ENCODE results near the gene MMP25. TPM values are rescaled to one million over a fixed set of nuclear protein-coding genes. Genes with fewer than 3 reads are reported as not detected.

Gene MMP25
- total RNA-seq, 3 donors from 2014 or later (not counting 1 experiment from before 2014, with no cell fraction given), result 2.0 to 62.2 (median 5.6) TPM

DNA sequence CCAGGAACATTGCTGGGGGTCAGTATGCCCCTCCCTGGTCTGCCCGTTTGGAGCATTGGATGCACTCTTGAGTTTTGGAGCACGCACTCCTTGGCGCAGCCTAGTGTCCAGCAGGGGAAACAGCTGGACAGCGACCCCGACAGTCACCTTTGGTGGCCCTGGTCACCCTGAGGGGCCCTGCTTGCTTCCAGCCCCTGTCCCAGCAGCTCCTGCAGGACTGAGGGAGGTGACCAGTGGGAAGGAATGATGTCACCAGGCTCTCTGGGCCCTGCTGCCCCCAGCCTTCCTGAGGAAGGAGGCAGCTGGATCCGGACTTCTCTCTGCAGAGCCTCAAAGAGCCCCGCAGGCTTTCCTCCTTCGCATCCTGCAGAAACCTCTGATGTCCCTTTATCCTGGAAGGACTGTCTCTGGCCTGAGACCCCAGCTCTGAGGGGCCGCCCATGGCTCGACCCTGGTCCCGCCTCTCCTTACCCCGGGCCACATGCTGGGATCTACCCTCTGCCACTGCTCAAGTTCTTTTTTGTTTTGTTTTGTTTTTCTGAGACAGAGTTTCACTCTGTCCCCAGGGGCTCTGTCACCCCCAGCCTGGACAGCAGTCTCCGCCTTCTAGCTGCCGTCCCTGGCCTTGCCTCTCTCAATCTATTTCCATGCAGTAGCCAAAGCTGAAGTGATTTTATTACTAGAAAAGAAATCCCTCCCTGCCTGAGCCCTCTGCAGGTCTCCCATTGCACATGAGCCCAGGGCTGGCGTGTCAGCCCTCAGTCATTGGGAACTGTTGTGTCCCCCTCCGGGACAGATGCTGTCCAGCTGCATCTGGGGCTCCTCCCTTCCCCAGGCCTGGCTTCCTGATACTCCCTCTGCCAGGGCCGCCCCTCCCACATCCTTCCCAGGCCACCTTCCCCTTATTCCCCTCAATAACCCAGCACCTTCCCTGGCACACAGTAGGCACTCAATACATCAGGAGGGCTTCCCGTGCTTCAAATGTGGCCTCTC is 41.2 kb downstream of the MMP25 start:
- no peaks in the 10 kb centered on the region for H3K36me3 Mint-ChIP-seq
- H3K27ac Mint-ChIP-seq, result peak overlapping the region; percentile 65 to 88
- Histone ChIP-seq H3K4me3 (ENCODE audit: low read length) (peak overlapping the region; percentile 19), H3K27me3 (ENCODE audit: control insufficient read depth, insufficient read depth, low read length) (no peaks in the 10 kb centered on the region), H3K27ac (ENCODE audit: low read length) (peak overlapping the region; percentile 58), H3K36me3 (ENCODE audit: control insufficient read depth, insufficient read depth, low read length) (no peaks in the 10 kb centered on the region), H3K4me1 (ENCODE audit: control insufficient read depth, insufficient read depth, low read length) (peaks cover 47% of the 10 kb centered on the region), H3K9me3 (ENCODE audit: control insufficient read depth, insufficient read depth, low read length) (no peaks in the 10 kb centered on the region)
- ATAC-seq (peak; percentile 41 to 53 (median 46)), DNase-seq (no peak)
- WGBS (ENCODE audit: insufficient coverage), result 68% methylated on average over 18 of the region's 18 CpGs
- H3K4me3 Mint-ChIP-seq, result peak overlapping the region; percentile 77
- TF ChIP-seq, protein P1, sequence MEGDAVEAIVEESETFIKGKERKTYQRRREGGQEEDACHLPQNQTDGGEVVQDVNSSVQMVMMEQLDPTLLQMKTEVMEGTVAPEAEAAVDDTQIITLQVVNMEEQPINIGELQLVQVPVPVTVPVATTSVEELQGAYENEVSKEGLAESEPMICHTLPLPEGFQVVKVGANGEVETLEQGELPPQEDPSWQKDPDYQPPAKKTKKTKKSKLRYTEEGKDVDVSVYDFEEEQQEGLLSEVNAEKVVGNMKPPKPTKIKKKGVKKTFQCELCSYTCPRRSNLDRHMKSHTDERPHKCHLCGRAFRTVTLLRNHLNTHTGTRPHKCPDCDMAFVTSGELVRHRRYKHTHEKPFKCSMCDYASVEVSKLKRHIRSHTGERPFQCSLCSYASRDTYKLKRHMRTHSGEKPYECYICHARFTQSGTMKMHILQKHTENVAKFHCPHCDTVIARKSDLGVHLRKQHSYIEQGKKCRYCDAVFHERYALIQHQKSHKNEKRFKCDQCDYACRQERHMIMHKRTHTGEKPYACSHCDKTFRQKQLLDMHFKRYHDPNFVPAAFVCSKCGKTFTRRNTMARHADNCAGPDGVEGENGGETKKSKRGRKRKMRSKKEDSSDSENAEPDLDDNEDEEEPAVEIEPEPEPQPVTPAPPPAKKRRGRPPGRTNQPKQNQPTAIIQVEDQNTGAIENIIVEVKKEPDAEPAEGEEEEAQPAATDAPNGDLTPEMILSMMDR (IDR thresholded peaks at IDR 0.05), result no peak
- H3K9me3 Mint-ChIP-seq, result no peaks in the 10 kb centered on the region
- H3K4me1 Mint-ChIP-seq, result peaks cover 37 to 53% of the 10 kb centered on the region in 2 donors
- no peaks in the 10 kb centered on the region for H3K27me3 Mint-ChIP-seq (ENCODE audit: low read depth in 2 of 2)
- intact Hi-C loops (cut with micrococcal nuclease), result no loop called here

DNA sequence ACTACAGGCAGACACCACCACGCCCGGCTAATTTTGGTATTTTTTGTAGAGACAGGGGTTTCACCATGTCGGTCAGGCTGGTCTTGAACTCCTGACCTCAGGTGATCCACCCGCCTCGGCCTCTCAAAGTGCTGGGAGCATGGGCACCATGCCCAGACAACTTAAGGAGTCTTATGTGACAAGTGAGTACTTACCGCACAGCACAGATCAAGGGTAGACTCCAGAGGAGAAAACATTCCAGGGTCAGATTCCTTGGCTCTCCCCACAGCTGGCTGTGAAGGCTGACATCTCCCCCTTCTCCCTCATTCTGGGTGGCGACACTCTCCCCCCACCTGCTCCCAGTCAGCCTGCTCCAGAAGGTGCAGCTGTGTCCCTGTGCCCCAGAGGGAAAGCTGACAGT is 42.1 kb downstream of the MMP25 start:
- no peaks in the 10 kb centered on the region for H3K27me3 Mint-ChIP-seq (ENCODE audit: low read depth in 2 of 2)
- ATAC-seq, result no peak
- TF ChIP-seq, protein P1 (IDR thresholded peaks at IDR 0.05), result no peak
- peak overlapping the region; percentile 65 to 88 for H3K27ac Mint-ChIP-seq
- DNase-seq, result no peak
- no peaks in the 10 kb centered on the region for H3K9me3 Mint-ChIP-seq
- H3K9me3 ChIP-seq (ENCODE audit: control insufficient read depth, insufficient read depth, low read length), result no peaks in the 10 kb centered on the region
- no peak overlapping the region for H3K4me3 ChIP-seq (ENCODE audit: low read length)
- H3K36me3 Mint-ChIP-seq, result no peaks in the 10 kb centered on the region
- intact Hi-C loops (cut with micrococcal nuclease), result no loop called here
- H3K4me3 Mint-ChIP-seq, result peak overlapping the region; percentile 60
- peaks cover 37 to 46% of the 10 kb centered on the region in 2 donors for H3K4me1 Mint-ChIP-seq
- H3K27me3 ChIP-seq (ENCODE audit: control insufficient read depth, insufficient read depth, low read length), result no peaks in the 10 kb centered on the region
- peaks cover 41% of the 10 kb centered on the region for H3K4me1 ChIP-seq (ENCODE audit: control insufficient read depth, insufficient read depth, low read length)
- H3K36me3 ChIP-seq (ENCODE audit: control insufficient read depth, insufficient read depth, low read length), result no peaks in the 10 kb centered on the region
- 93% methylated on average over 7 of the region's 7 CpGs for WGBS (ENCODE audit: insufficient coverage)
- H3K27ac ChIP-seq (ENCODE audit: low read length), result no peak overlapping the region

DNA sequence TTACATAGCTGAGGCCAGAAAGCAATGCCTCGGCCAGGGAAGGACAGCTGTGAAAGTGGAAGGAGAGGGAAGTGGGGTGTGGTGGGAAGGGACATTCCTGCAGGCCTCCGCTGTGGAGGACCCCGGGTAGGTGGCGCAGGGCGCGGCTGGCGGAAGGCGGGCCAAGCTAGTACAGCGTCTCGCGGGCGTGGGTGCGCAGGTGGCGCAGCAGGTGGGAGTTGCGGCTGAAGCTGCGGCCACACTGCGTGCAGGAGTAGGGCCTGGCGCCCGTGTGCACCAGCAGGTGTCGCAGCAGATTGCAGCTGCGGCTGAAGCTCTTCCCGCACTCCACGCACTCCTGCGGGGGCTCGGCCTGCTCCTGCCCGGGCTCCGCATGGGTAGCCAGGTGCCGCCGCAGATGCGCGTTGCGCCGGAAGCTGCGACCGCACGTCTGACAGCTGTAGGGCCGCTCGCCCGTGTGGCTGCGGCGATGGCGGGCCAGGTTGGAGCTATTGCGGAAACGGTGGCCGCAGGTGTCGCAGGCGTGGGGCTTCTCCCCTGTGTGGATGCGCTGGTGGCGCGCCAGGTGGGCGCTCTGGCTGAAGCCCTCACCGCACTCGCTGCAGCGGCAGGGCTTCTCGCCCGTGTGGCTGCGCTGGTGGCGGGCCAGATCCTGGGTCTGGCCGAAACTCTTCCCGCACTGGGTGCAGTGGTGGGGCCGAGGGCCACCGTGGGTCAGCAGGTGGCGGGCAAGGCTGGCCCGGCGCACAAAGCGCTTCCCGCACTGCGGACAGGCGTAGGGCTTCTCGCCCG is 42.8 kb downstream of the MMP25 start:
- peaks cover 37 to 42% of the 10 kb centered on the region in 2 donors for H3K4me1 Mint-ChIP-seq
- intact Hi-C loops (cut with micrococcal nuclease), result no loop called here
- ATAC-seq, result no peak
- WGBS (ENCODE audit: insufficient coverage), result 97% methylated on average over 71 of the region's 71 CpGs
- H3K4me3 Mint-ChIP-seq, result no peak overlapping the region
- DNase-seq, result no peak
- Histone ChIP-seq H3K27ac (ENCODE audit: low read length) (no peak overlapping the region), H3K9me3 (ENCODE audit: control insufficient read depth, insufficient read depth, low read length) (no peaks in the 10 kb centered on the region), H3K4me3 (ENCODE audit: low read length) (no peak overlapping the region), H3K36me3 (ENCODE audit: control insufficient read depth, insufficient read depth, low read length) (no peaks in the 10 kb centered on the region), H3K27me3 (ENCODE audit: control insufficient read depth, insufficient read depth, low read length) (no peaks in the 10 kb centered on the region), H3K4me1 (ENCODE audit: control insufficient read depth, insufficient read depth, low read length) (peaks cover 40% of the 10 kb centered on the region)
- H3K27me3 Mint-ChIP-seq (ENCODE audit: low read depth in 2 of 2), result no peaks in the 10 kb centered on the region
- TF ChIP-seq, protein P1 (IDR thresholded peaks at IDR 0.05), result no peak
- H3K27ac Mint-ChIP-seq, result no peak overlapping the region
- H3K9me3 Mint-ChIP-seq, result no peaks in the 10 kb centered on the region
- H3K36me3 Mint-ChIP-seq, result no peaks in the 10 kb centered on the region

All from natural killer cell (primary cell).